ENCODE measurements around the gene N4BP2L1.

The N4BP2L1 gene

DNA sequence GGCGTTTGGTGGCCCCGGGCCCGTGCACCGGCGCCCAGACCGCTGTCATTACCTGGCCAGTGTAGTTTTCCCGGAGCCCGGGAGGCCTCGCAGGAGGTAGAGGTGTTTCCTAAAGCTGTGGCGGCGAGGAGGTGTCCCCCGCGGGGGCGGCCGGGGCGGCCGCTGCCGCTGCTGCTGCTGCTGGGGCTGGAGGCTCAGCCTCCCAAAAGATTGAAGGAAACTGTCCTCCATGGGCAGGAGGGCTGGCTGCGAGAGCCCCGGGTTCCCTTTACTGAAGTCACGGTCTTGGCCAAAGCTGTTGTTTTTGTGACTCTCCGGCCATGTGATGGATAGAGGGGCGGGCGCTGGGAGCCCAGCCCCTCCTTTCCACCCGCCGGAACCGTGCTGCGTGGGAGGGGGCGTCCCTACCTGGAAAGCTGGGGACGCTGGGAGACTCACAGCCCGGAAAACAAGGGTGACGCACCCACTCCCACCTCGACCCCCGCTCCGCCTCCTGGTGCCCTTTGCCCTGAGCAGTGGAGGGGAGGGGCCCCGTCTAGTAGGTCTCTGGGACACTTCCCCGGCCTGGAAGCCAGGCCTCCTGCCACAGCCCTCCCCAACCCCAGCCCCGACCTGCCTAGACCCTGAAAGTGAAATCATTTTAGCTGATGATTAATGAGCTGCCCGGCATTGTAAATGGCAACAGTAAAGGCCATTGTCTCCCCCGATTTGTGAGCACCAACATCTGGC lies at the start of gene N4BP2L1:
TSS of gene N4BP2L1 (minus strand) at position 279 of the 729 bp plus-strand sequence. CDS start at position 231, 48 bp downstream.
- no peak for DNase-seq

DNA sequence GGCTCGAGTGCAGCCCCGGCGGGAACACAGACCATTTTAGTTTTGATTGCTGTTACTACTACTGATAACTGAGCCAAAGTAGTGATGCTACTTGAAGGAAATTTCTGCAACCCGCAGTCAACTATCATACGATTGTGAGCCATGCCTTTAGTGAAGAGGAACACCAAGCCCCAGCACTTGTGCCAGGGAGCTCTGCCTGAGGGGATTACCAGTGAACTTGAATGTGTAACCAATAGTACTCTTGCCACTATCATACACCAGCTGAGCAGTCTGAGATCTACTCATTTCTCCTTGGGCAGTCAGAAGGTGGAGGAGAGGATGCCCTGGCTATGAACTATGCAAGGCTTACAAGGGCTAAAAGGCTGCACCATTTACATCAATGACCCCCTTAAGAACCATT lies 49.0 kb upstream of the N4BP2L1 start:
- no peak for DNase-seq

DNA sequence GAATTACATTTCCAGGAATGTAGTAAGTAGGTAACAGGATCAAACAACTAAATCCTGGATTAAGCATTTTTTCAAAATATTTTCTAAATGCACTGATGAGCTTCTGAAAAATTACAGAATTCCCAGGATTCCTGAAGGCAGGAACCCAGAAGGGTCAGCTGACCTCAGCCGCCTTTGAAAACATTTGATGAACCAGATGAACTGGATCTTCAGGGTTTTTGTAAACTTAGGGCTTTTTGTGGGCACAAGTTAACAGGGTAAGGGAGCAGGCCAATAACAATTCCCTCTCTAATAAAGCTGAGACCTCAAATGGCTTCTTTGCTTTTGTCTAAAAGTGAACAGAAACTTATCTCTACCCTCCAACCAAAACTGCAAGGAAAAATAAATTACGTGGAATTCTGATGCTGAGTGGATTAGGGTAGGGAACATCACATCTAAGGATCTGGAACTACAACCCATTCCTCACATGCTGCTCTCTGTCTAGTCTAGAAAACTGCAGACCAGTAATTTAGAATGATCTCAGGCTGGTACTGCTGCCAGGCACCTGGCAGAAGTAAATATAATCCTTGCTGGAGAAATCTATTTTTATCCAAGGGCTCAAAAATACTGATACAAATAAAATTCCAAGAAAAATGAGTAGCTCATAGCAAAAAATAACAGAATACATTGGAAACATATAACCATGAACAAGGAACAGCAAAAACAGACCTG lies 48.2 kb upstream of the N4BP2L1 start:
- no peak for DNase-seq

DNA sequence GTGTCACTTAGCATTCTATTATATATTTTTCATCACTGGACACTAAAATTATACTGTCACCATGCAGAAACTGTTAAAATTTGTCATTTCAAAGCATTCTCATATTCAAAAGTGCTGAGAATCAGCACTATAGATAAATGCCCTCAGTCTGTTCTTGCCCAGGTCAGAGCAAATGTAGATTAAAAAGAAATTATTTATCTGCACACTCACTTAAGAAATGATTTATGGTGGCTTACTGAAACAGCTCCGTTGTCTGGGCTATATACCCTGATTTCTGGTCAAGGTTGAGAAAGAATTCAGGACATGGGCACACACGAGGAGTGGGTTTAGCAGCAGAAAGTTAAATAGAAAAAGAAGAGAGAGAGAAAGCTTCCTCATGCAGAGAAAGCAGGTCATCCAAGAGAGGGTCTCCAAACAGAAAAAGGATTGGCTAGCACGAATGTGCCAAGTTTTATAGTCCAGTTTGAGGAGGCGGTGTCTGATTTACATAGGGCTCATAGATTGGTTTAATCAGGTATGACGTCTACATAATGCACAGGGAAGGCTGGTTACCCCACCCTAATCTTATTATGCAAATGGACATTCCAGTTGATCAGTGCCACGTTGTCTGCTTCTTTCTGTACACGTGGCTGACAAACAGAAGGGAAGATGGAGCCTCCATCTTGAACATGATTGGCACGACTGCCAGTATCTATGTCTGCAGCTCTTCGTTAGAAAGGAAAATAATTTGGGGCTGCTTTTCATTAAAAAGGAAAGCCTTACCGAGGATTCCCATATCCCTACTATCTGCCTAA lies 47.3 kb upstream of the N4BP2L1 start:
- DNase-seq, result no peak

DNA sequence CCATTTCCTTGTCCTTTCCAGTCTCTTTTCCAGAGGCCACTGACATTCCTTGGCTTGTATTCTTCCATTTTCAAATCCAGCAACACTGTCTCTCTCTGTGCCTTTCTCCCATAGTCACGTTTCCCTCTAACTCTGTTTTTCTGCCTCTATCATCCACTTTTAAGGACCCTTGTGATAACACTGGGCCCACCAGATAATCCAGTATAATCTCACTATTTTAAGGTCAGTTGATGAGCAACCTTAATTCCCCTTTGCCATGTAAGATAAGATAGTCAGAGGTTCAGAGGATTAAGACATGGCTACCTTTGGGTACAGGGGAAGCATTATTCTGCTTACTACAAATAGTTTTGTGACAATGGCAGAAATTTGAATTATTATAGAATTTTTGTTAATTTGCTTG lies 45.7 kb upstream of the N4BP2L1 start:
- no peak for DNase-seq

DNA sequence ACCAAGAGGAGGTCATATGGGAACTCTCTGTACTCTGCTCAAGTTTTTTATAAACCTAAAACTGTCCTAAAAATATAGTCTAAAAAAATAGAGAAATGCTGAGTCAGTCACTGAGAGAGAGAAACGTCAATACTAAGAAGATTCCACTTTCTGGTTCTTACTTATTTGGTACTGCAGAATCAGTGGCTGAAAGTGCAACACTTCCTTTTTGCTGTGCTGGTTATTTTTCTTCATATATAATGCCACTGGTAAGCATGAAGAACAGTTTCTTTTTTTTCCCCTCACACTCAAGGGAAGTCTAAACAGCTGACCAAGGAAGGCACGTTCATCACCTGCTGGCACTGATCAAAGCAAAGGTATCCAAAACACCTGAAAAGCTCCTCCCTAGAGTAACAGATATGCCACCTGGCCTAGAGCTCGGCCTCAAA lies 44.3 kb upstream of the N4BP2L1 start:
- no peak for DNase-seq

DNA sequence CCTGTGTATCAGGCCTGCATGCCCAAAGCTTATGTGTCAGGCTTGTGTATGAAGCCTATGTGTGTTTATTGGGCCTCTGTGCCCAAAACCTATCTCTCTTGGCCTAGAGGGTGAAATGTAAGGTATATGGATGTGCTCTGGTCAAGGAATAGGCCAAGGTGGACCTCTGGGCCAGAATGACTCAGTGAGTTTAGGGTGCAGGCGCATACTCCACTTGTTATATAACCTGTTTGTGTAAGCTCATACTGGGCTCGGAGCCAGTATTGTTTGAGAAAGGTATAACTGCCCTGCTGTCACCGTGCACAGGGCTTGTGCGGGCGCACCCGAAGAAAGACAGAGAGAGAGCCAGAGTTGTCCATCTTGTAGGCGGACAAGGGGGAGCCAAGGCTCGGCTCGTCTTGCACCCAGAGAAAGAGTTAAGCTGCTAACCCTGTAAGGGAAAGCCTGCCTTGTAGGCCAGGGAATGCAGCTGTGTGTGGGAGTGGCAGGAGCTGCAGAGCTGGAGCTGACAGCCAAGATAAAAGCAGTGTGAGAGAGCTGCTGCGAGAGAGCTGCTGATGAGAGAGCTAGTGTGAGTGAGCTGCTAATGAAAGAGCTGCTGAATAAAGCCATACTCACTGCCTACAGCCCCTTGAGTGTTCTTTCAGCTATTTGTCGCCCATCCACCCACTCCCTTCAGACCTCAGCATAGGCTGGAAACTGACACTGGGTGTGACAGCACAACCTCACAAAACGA lies 43.4 kb upstream of the N4BP2L1 start:
- DNase-seq, result no peak

DNA sequence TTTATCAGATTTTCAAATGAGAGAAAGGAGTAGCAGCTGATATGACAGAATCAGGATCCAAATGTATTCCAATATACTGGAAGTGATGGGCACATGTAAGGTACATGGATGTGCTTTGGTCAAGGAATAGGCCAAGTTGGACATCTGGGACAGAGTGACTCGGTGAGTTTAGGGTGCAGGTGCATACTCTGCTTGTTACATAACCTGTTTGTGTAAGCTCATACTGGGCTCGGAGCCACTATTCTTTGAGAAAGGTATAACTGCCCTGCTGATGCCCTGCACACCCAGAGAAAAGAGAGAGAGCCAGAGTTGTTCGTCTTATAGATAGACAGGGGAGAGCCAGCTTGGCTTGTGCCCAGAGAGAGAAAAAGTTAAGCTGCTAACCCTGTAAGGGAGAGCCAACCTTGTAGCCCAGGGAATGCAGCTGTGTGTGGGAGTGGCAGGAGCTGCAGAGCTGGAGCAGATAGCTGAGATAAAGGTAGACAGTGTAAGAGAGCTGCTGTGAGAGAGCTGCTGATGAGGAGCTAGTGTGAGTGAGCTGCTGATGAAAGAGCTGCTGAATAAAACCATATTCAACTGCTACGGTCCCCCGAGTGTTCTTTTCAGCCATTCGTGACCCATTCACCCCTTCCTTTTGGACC lies 40.7 kb upstream of the N4BP2L1 start:
- no peak for DNase-seq

DNA sequence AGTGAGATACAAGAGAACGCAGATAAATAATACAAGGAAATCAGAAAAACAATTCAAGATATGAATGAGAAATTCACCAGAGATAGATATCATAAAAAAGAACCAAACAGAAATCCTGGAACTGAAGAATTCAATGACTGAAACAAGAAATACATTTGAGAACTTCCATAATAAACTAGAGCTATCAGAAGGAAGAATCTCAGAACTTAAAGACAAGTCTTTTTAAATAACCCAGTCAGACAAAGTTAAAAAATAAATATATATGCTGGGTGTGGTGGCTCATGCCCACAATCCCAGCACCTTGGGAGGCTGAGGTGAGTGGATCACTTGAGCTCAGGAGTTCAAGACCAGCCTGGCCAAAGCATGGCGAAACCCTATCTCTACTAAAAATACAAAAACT lies 28.7 kb upstream of the N4BP2L1 start:
- DNase-seq, result no peak

DNA sequence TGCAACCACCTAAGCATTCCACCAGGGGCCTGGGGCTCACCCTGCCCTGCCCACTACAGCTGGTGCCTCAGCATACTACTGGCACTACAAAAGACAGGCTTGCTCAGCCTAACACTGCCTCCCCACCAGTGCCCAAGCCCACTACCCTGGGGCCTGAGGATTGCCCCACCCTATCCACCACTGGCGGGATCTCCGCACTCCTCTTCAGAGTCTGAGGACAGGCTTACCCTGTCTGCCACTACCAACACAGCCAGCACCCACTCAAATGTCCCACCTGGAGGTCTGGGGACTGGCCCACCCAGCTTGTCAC lies 27.6 kb upstream of the N4BP2L1 start:
- DNase-seq, result no peak

DNA sequence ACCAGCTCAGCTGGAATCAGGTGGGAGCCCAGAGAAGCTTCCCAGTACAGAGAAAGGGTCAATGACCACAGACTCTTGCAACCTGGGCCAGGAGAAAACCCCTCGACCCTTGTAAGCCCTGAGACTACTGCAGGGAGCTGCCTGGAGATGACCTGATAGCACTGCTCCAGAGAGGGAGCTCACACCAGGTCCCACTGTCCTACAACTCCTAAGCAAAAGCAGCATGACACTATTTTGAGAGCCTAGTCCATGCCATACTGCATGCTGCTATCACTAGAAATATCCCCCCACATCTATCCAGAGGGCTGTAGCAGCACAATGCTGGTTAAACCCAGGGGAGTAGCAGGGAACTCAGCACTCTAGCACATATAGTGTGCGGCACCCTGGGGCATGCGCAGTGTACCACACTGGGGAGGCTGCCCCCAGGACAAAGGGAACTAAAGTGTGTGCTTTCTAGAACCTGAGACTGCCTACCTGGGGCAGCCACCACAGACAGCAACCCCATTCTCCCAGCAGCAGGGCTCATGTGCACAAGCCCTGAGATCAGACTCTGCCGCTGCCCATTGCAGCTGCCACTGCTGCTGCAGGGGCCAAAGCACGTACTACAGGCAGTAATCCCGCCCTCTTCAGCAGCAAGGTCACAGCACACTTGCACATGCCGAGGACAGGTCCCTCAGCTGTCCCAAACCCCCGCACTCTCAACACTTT lies 27.1 kb upstream of the N4BP2L1 start:
- DNase-seq, result no peak

DNA sequence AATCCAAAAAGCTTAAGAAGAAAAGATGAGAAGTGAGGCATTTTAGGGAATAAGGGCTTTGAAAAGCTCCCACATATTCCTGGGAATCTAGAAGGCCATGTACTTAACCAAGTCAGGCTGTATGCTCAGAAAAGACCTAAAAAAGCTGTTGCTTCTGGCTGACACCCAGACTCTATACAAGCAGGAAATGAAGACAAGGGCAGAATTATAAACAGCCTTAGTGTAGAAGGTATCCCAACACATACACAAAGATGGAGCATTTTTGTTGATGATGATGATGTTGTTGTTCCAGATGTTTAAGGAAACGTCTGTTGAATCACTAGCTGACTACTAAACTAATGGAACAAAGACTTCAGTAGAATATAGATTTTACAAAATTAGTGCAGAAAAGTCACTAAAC lies 26.1 kb upstream of the N4BP2L1 start:
- DNase-seq, result no peak

DNA sequence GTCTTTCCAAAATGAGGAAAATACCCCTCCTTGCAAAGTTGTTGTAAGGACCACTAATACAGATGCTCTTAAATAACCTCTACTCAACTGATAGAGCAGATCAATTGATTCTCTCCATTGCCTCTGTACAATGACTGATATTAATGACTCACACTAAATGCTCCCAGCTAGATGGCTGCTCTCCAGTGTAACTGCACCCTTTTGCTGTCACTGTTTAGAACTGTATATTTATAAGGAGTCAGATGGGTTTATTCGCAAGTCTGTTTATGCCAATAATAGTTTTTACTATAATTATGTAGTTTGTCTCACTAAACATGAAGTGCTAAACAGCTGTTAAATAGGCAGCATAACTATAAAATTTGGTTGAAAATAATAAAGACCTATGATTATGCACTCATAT lies 21.0 kb upstream of the N4BP2L1 start:
- no peak for DNase-seq

DNA sequence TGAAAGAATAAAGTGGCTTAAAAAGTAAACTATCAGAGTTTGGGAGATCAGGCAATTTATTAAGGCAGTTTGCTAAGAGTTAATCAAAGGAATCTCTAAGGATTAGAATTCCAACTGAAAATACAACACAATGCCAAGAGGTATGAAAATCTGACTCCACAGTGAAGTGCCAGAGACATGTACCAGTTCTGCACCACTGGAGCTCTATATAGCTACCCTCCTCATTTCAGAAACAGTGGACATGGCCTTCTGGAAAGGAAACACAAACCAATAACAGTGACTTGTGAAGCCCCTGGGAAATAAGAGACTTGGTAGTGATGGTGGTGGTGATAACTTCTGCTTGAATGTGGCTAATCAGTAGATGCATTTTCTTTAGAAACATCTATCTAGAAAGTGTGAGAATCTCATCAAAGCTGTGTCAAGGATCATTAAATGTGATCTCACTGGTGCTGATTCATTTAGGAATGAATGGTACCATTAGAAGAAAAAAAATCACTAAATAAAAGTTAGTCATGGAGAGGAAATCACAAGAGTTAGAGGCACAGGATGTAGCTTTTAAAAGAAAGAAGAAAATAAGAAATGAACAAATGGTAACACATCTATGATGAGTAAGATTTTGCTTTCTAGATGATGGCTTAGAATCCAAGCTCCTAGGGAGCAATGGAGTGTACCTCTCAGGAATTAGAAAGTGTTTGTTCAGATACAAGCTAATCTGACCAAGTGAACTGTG lies 20.1 kb upstream of the N4BP2L1 start:
- DNase-seq, result no peak

DNA sequence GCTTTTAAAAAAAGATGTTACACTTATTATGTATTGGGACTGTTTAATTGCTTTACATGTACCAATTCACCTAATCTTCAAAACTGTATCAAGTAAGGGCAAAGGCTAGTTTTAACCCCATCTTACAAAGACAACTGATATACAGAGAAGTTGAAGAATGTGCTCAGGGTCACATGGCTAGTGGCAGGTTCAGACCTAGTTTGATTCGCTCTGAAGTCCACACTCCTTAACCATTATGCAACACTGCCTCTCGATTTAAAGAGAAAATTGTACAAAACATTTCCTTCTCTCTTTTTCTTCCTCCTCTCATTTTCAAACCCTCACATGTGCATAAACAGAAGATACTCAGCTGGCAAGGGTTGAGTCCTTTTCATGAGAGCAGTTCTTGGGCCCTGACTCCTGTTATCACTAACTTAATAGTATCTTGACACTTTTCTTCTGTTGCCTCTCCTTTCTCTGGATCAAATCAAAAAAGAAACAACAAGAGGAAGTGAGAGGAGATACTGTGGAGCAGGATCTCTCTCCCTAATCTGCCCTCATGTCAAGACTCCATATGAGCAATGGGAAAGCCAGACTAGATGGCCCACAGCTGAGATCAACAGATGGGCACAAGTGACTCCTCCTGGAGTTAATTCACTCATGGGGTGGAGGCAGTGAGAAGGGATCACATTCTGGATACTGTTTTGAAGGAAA lies 19.0 kb upstream of the N4BP2L1 start:
- no peak for DNase-seq

DNA sequence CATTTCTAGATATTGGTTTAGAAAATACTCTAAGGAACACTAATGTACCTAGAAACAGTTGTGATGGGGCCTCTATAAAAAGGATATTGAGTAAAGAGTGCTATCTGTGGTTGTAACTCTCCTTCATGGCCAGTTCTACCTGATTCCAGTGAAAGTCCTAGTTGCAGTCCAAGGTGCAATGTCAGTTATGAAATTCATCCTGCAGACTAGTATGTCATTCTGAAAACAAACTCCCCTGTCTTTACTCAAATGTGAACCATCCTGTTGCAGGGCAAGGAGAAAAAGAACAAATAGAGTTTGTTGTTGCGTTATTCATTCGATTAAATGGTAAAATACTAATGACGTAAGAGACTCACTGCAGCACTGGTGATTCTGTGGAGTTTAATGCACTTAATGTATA lies 18.3 kb upstream of the N4BP2L1 start:
- DNase-seq, result no peak

DNA sequence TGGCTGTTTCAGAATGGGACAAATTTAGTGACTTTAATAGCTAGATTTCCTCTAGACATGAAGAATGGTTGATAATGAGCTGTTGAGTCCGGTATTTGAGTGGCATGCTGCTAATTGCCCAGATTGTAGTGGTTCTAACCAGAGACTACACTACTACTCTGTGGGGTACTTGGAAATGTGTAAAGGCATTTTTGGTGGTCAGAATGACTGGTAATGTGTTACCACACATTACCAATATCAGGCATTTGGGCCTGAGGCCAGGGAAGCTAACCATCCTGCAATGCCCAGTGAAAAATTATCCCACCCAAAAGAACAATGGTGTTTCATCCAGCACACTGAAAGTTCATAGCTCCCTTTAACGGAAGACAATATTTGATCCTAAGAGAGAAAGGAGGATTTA lies 17.5 kb upstream of the N4BP2L1 start:
- no peak for DNase-seq

DNA sequence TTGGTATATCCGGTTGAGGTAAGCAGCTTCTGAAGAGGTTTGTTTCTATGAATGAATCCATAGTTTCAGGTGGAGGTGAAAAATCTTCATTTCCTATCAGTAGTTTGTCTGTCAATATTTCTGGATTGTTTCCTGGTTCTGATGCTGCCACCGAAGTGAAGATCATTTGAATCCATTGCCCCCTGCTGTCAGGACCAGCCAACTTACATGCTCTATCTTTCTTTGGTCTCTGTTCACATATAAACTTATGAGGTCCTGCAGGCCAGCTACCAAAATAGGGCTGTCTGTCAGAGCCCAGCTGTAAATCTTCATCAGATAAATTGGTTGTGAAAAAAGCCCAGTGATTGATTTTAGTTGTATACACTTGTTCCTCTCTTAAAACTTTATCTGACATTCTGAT lies 15.2 kb upstream of the N4BP2L1 start:
- DNase-seq, result no peak

DNA sequence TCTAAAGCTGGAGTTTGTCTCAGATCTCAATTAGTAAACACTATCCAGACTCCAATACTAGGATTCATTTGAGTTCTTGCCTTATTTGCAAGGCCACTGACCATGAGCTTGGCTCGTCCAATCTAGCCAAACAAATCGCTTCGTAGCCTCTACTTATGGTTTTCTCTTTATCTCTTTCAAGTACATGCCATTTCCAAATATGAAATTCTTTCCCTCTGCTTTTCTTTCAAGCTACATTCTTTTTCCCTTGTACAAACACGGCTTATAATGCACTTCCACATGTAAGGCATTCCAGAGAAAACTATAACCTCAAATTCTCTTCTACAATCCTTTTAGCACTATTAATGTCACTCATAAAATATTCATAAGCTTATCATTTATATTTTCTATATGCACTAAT lies 10.9 kb upstream of the N4BP2L1 start:
- DNase-seq, result no peak

DNA sequence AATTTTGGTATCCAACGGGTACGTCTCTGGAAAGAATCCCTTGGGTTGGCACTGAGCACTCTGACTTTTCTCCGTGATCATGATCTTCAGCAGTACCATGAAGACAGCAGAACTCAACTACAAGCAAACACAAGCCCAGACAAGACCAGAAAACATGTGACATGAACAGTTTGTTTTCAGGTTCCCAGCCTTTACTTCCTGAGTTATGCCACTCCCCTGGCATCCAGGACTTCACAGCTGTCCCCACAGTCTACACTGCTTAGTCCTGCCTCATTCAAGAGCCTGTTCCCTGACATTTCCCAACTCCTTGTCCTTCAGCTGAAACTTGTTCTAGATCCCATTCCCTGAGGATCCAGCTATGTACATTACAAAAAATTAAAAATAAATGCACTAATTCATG lies 4.9 kb upstream of the N4BP2L1 start:
- DNase-seq, result no peak

DNA sequence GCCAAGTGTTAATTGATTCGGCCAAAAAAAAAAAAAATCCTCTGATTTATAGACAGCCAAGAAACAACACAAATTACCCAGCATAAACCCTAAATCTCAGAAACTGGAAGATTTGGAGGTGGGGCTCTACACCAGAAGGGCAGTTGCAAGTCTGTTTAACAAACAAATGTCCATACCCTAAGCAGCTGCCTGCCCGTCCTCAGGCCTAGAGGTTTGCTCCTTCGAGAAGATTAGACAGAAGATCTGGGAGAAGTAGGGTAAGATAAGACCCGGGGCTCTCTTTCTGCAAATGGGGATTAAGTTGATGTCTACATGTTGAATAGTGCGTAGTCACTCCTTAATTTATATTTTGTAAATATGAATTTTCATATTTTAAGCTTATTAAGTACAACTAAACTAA lies 3.4 kb upstream of the N4BP2L1 start:
- no peak for DNase-seq

Measured in NCI-H2107 (cell line).